IMR-90 (cell line): ENCODE results near the gene LONP2.

ENCODE experiments used
- ELK1 ChIP-seq: fragments of 150-350 bp; IDR thresholded peaks from 2 replicates; pipeline ENCODE4 v1.6.1; 2016; ENCODE audit warnings: low read depth, mild to moderate bottlenecking, low read length, moderate library complexity, borderline replicate concordance
- FOS ChIP-seq: fragments of 150-350 bp; IDR thresholded peaks from 2 replicates; pipeline ENCODE4 v1.6.1; 2016; ENCODE audit warnings: low read depth, low read length
- MAFK ChIP-seq: IDR thresholded peaks from 2 replicates; pipeline ENCODE4 v1.6.1; 2012; ENCODE audit warnings: low read depth, low read length, improper control_type of control experiment
- POLR2A ChIP-seq: IDR thresholded peaks from 2 replicates; pipeline ENCODE4 v1.6.1; 2012; ENCODE audit warnings: mild to moderate bottlenecking, low read depth, low read length
- TF ChIP-seq, protein P1 (sequence below): conservative IDR thresholded peaks from 2 replicates; pipeline ENCODE4 v1.5.1; 2012; ENCODE audit warnings: mild to moderate bottlenecking, low read depth, low read length, improper control_type of control experiment

GRCh38 chr16:48330841-48331192 lies 86.7 kb downstream of the LONP2 start:
- TF ChIP-seq FOS = no peak
- TF ChIP-seq, protein P1, sequence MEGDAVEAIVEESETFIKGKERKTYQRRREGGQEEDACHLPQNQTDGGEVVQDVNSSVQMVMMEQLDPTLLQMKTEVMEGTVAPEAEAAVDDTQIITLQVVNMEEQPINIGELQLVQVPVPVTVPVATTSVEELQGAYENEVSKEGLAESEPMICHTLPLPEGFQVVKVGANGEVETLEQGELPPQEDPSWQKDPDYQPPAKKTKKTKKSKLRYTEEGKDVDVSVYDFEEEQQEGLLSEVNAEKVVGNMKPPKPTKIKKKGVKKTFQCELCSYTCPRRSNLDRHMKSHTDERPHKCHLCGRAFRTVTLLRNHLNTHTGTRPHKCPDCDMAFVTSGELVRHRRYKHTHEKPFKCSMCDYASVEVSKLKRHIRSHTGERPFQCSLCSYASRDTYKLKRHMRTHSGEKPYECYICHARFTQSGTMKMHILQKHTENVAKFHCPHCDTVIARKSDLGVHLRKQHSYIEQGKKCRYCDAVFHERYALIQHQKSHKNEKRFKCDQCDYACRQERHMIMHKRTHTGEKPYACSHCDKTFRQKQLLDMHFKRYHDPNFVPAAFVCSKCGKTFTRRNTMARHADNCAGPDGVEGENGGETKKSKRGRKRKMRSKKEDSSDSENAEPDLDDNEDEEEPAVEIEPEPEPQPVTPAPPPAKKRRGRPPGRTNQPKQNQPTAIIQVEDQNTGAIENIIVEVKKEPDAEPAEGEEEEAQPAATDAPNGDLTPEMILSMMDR = no peak
- no peak for TF ChIP-seq POLR2A
- TF ChIP-seq ELK1 = no peak
- no peak for TF ChIP-seq MAFK
